ENCODE results near the gene PRKACB. TPM values are rescaled to one million over a fixed set of nuclear protein-coding genes. Genes with fewer than 3 reads are reported as not detected.
"Not testable (repeated sequence)": the region's sequence is repeated elsewhere in the genome, so short reads cannot be mapped to it uniquely, and the experiment has no call there.

PRKACB gene
- polyA plus RNA-seq, 4 donors, result 48.6 to 80.7 (median 58.4) TPM

- DNase-seq (ENCODE audit: low read depth in 4 of 4, low spot score in 3 of 4), result no peak
Observed at GRCh38 chr1:84214115-84214956, 70.3 kb downstream of the PRKACB start.

GRCh38 chr1:84217239-84217638, 73.2 kb downstream of the PRKACB start:
- no peak for DNase-seq (ENCODE audit: low read depth in 4 of 4, low spot score in 3 of 4)

- no peak for DNase-seq (ENCODE audit: low read depth in 4 of 4, low spot score in 3 of 4)
Observed at GRCh38 chr1:84223751-84224432, 79.8 kb downstream of the PRKACB start.

- no peak for DNase-seq (ENCODE audit: low read depth in 4 of 4, low spot score in 3 of 4)
Observed at GRCh38 chr1:84224905-84225304, 80.8 kb downstream of the PRKACB start.

GRCh38 chr1:84225646-84226045, 81.6 kb downstream of the PRKACB start:
- DNase-seq (ENCODE audit: low read depth in 4 of 4, low spot score in 3 of 4), result no peak

- DNase-seq (ENCODE audit: low read depth in 4 of 4, low spot score in 3 of 4), result not testable (repeated sequence)
Observed at GRCh38 chr1:84232676-84233075, 88.6 kb downstream of the PRKACB start.

GRCh38 chr1:84236256-84236655, 92.2 kb downstream of the PRKACB start:
- DNase-seq (ENCODE audit: low read depth in 4 of 4, low spot score in 3 of 4), result no peak

GRCh38 chr1:84242641-84243040, 98.6 kb downstream of the PRKACB start:
- DNase-seq (ENCODE audit: low read depth in 4 of 4, low spot score in 3 of 4), result no peak

GRCh38 chr1:84245563-84245962, 101.5 kb downstream of the PRKACB start:
- DNase-seq (ENCODE audit: low read depth in 4 of 4, low spot score in 3 of 4), result no peak

GRCh38 chr1:84246213-84246612, 102.1 kb downstream of the PRKACB start:
- no peak for DNase-seq (ENCODE audit: low read depth in 4 of 4, low spot score in 3 of 4)

GRCh38 chr1:84247425-84248220, 103.6 kb downstream of the PRKACB start:
- no peak for DNase-seq (ENCODE audit: low read depth in 4 of 4, low spot score in 3 of 4)

- DNase-seq (ENCODE audit: low read depth in 4 of 4, low spot score in 3 of 4), result no peak
Observed at GRCh38 chr1:84250668-84251067, 106.6 kb downstream of the PRKACB start.

- DNase-seq (ENCODE audit: low read depth in 4 of 4, low spot score in 3 of 4), result no peak
Observed at GRCh38 chr1:84253036-84253435, 109.0 kb downstream of the PRKACB start.

- DNase-seq (ENCODE audit: low read depth in 4 of 4, low spot score in 3 of 4), result no peak
Observed at GRCh38 chr1:84253891-84254290, 109.8 kb downstream of the PRKACB start.

- no peak for DNase-seq (ENCODE audit: low read depth in 4 of 4, low spot score in 3 of 4)
Observed at GRCh38 chr1:84254703-84255238, 110.7 kb downstream of the PRKACB start.

- no peak for DNase-seq (ENCODE audit: low read depth in 4 of 4, low spot score in 3 of 4)
Observed at GRCh38 chr1:84255582-84255981, 111.5 kb downstream of the PRKACB start.

GRCh38 chr1:84257617-84258016, 113.5 kb downstream of the PRKACB start:
- DNase-seq (ENCODE audit: low read depth in 4 of 4, low spot score in 3 of 4), result no peak

GRCh38 chr1:84259376-84259775, 115.3 kb downstream of the PRKACB start:
- DNase-seq (ENCODE audit: low read depth in 4 of 4, low spot score in 3 of 4), result no peak

- DNase-seq (ENCODE audit: low read depth in 4 of 4, low spot score in 3 of 4), result no peak
Observed at GRCh38 chr1:84259989-84260388, 115.9 kb downstream of the PRKACB start.

GRCh38 chr1:84260852-84261518, 116.9 kb downstream of the PRKACB start:
- DNase-seq (ENCODE audit: low read depth in 4 of 4, low spot score in 3 of 4), result no peak

Measured in left renal pelvis (tissue), 4 donors.